Measurements from ENCODE around the gene DNAL1. TPM values are rescaled to one million over a fixed set of nuclear protein-coding genes. Genes with fewer than 3 reads are reported as not detected.

The DNAL1 gene
- total and polyA plus RNA-seq, 2 of the 13 experiments (the other 11 are each of a cell fraction or from before 2014, with no cell fraction given): 1.4 to 13.3 TPM

- Histone ChIP-seq H3K4me1 (ENCODE audit: insufficient read depth, low read length) (peaks cover 25% of the 10 kb centered on the region), H3K4me2 (ENCODE audit: low read depth, low read length) (no peak overlapping the region), H4K20me1 (ENCODE audit: insufficient read depth, low read length) (no peaks in the 10 kb centered on the region), H2AFZ (ENCODE audit: low read length) (no peak overlapping the region), H3K9me3 (ENCODE audit: low read length) (no peaks in the 10 kb centered on the region), H3K9ac (ENCODE audit: insufficient read depth, low read depth, low read length) (no peak overlapping the region), H3K36me3 (replicated peaks in 1 of 2; ENCODE audit: control insufficient read depth in 1 of 2, insufficient read depth in 2 of 2, low read length in 2 of 2) (no peaks in the 10 kb centered on the region), H3K79me2 (ENCODE audit: insufficient read depth, low read length) (no peaks in the 10 kb centered on the region), H3K27ac (ENCODE audit: extremely low read length, insufficient read depth, low read length) (no peak overlapping the region), H3K4me3 (replicated peaks in 1 of 3; ENCODE audit: insufficient read depth in 1 of 3, low read depth in 2 of 3, low read length in 3 of 3) (no peak overlapping the region), H3K27me3 (ENCODE audit: control insufficient read depth in 1 of 2, insufficient read depth in 2 of 2, low read length in 2 of 2) (no peaks in the 10 kb centered on the region)
- ChIA-PET CTCF (ENCODE audit: low intra/inter-chr PET ratio, low total read pairs) (no interaction called here), POLR2A (no interaction called here)
- FAIRE-seq (no peak), DNase-seq (ENCODE audit: low spot score) (no peak), ATAC-seq (no peak)
- BruUV-seq (replicated peaks): no TSS peak
- intact Hi-C loops (cut with micrococcal nuclease; ENCODE audit: unreplicated experiment) (no loop called here), in situ Hi-C loops (cut with HindIII; ENCODE audit: extremely low pct_ligation_motif_present, low pct_unique_long_range_greater_than_20kb) (no loop called here)
- WGBS (ENCODE audit: low lambda C conversion rate): 91% methylated on average over 5 of the region's 5 CpGs
- TF ChIP-seq, protein P1, sequence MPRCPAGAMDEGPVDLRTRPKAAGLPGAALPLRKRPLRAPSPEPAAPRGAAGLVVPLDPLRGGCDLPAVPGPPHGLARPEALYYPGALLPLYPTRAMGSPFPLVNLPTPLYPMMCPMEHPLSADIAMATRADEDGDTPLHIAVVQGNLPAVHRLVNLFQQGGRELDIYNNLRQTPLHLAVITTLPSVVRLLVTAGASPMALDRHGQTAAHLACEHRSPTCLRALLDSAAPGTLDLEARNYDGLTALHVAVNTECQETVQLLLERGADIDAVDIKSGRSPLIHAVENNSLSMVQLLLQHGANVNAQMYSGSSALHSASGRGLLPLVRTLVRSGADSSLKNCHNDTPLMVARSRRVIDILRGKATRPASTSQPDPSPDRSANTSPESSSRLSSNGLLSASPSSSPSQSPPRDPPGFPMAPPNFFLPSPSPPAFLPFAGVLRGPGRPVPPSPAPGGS (CRISPR knock-in tag; IDR thresholded peaks at IDR 0.05): no peak
- TF ChIP-seq MAFK (conservative IDR thresholded peaks at IDR 0.05 in 1 of 2, IDR thresholded peaks at IDR 0.05 in 1 of 2; ENCODE audit: low read length in 2 of 2) (peak; percentile 90 to 94), MAFF (IDR thresholded peaks at IDR 0.05; ENCODE audit: low read depth, low read length) (peak; percentile 90)
Measured at GRCh38 chr14:73666583-73666982, 21.8 kb downstream of the DNAL1 start.

GRCh38 chr14:73667854-73668253 is 23.1 kb downstream of the DNAL1 start:
- Histone ChIP-seq H3K9me3 (ENCODE audit: low read length) (no peaks in the 10 kb centered on the region), H3K27ac (ENCODE audit: extremely low read length, insufficient read depth, low read length) (no peak overlapping the region), H3K4me2 (ENCODE audit: low read depth, low read length) (no peak overlapping the region), H3K27me3 (ENCODE audit: control insufficient read depth in 1 of 2, insufficient read depth in 2 of 2, low read length in 2 of 2) (no peaks in the 10 kb centered on the region), H3K9ac (ENCODE audit: insufficient read depth, low read depth, low read length) (no peak overlapping the region), H3K36me3 (replicated peaks in 1 of 2; ENCODE audit: control insufficient read depth in 1 of 2, insufficient read depth in 2 of 2, low read length in 2 of 2) (no peaks in the 10 kb centered on the region), H4K20me1 (ENCODE audit: insufficient read depth, low read length) (no peaks in the 10 kb centered on the region), H3K4me3 (replicated peaks in 1 of 3; ENCODE audit: insufficient read depth in 1 of 3, low read depth in 2 of 3, low read length in 3 of 3) (no peak overlapping the region), H2AFZ (ENCODE audit: low read length) (no peak overlapping the region), H3K4me1 (ENCODE audit: insufficient read depth, low read length) (peaks cover 25% of the 10 kb centered on the region), H3K79me2 (ENCODE audit: insufficient read depth, low read length) (no peaks in the 10 kb centered on the region)
- ATAC-seq (no peak), FAIRE-seq (no peak), DNase-seq (ENCODE audit: low spot score) (no peak)
- no TSS peak for BruUV-seq (replicated peaks)
- WGBS (ENCODE audit: low lambda C conversion rate): over 99% methylated on average over 3 of the region's 3 CpGs
- intact Hi-C loops (cut with micrococcal nuclease; ENCODE audit: unreplicated experiment): no loop called here
- TF ChIP-seq ZBTB3 (CRISPR knock-in tag; IDR thresholded peaks at IDR 0.05; ENCODE audit: borderline replicate concordance, low read depth) (no peak), TRIM22 (IDR thresholded peaks at IDR 0.05) (no peak), PAX8 (CRISPR knock-in tag; IDR thresholded peaks at IDR 0.05; ENCODE audit: borderline replicate concordance) (no peak), ZEB1 (IDR thresholded peaks at IDR 0.05; ENCODE audit: insufficient replicate concordance, low read depth) (no peak), HNF4G (IDR thresholded peaks at IDR 0.05; ENCODE audit: borderline replicate concordance, low read depth, low read length) (no peak), HNF4G (CRISPR knock-in tag; IDR thresholded peaks at IDR 0.05; ENCODE audit: borderline replicate concordance, low read depth) (no peak)
- ChIA-PET CTCF (ENCODE audit: low intra/inter-chr PET ratio, low total read pairs) (no interaction called here), POLR2A (no interaction called here)
- in situ Hi-C loops (cut with HindIII; ENCODE audit: extremely low pct_ligation_motif_present, low pct_unique_long_range_greater_than_20kb): no loop called here

All from HepG2 (cell line).